Stimulated activated CD4-positive, alpha-beta T cell treated with anti-CD3 and anti-CD28 coated beads, Interleukin-1b, Interleukin-23, amount 100 ng/mL, for 48 hours (primary cell): ENCODE measurements around the gene GPLD1.
A peak's percentile ranks its signal among the peaks of the same experiment; 100 is the strongest.
"Not testable (repeated sequence)": the region's sequence is repeated elsewhere in the genome, so short reads cannot be mapped to it uniquely, and the experiment has no call there.

ENCODE experiments used
- DNase-seq: peaks from one replicate; pipeline ENCODE4 v3.0.0-alpha.2; 2020

Gene GPLD1

GRCh38 chr6:24408719-24409410, 80.5 kb downstream of the GPLD1 start:
- DNase-seq: no peak

- no peak for DNase-seq
Measured at GRCh38 chr6:24405262-24405661, 84.1 kb downstream of the GPLD1 start.

DNA sequence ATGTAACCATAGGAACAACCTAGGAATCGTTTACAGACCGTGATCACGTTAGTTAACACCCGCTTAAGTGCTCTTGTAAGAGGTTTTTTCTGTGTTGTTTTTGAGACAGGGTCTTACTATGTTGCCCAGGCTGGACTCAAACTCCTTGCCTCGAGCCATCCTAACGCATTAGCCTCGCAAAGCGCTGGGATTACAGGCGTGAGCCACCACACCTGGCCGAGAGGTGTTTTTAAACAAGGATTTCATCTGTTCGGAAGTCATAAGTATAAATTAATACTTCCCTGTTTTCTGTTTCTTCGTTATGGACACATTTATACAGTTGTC, 85.9 kb downstream of the GPLD1 start:
- DNase-seq: no peak

GRCh38 chr6:24402697-24403500, 86.5 kb downstream of the GPLD1 start, which contains the start of gene MRS2:
Gene MRS2 (plus strand): TSS chr6:24402936. CDS start chr6:24403047, 111 bp downstream.
- DNase-seq: peak; percentile 75

- no peak for DNase-seq
Measured at GRCh38 chr6:24401458-24401857, 87.9 kb downstream of the GPLD1 start.

DNA sequence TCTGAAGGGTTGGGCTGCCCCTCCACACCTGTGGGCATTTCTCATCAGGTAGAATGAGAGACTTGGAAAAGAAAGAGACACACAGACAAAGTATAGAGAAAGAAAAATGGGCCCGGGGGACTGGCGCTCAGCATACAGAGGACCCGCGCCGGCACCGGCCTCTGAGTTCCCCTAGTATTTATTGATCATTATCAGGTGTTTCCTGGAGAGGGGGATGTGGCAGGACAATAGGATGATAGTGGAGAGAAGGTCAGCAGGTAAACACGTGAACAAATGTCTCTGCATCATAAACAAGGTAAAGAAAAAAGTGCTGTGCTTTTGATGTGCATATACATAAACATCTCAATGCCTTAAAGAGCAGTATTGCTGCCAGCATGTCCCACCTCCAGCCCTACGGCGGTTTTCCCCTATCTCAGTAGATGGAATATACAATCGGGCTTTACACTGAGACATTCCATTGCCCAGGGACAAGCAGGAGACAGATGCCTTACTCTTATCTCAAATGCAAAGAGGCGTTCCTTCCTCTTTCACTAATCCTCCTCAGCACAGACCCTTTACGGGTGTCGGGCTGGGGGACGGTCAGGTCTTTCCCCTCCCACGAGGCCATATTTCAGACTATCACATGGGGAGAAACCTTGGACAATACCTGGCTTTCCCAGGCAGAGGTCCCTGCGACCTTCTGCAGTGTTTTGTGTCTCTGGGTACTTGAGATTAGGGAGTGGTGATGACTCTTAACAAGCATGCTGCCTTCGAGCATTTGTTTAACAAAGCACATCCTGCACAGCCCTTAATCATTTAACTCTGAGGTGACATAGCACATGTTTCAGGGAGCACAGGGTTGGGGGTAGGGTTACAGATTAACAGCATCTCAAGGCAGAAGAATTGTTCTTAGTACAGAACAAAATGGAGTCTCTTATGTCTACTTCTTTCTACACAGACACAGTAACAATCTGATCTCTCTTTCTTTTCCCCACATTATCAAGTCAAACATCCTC, 89.0 kb downstream of the GPLD1 start:
- not testable (repeated sequence) for DNase-seq

DNA sequence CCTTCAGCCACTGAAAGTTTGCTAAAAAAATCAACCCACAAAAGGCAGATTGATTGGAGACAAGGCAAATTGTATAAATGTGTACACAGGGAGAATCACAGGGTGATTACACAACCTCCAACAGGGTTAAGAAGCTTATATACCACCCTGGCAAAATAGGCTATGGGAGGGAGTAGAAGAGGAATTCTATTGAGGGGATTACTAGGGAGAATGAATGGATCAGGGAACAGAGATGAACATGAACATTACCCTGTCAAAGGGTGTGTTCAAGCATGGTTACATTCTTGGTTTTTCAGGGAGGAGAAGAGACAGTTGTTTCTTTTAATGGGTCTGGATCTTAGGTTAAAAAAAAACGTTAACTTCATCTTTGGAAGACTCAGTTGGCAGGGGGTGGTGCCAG, 91.7 kb downstream of the GPLD1 start:
- DNase-seq: no peak

GRCh38 chr6:24396824-24397223, 92.6 kb downstream of the GPLD1 start:
- no peak for DNase-seq

- no peak for DNase-seq
Measured at GRCh38 chr6:24394780-24395437, 94.5 kb downstream of the GPLD1 start.

DNA sequence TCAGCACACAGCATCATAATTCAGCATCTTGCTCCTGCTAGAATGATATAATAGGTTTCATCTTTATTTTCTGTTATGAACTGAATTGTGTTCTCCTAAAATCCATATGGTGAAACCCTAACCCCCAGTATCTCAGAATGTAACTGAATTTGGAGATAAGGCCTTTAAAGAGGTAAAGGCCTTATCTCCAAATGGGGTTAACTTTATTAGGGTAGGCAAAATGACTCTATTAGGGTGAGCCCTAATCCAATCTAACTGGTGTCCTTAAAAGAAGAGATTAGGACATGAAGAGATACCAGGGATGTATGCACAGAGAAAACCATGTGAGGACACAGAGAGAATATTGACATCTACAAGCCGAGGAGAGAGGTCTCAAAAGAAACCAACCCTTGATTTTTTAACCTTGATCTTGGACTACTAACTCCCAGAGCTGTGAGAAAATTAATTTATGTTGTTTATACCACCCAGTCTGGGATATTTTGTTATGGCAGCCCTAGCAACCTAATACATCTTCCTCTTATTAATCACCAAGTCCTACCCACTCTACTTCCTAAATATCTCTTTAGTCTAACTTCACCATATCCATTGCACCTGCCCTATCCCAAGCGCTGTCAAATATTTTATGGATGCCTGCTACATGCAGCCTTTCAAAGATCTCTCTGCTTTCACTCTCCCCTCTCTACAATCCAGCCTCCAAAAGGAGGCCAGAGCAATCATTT, 95.2 kb downstream of the GPLD1 start:
- DNase-seq: no peak

DNA sequence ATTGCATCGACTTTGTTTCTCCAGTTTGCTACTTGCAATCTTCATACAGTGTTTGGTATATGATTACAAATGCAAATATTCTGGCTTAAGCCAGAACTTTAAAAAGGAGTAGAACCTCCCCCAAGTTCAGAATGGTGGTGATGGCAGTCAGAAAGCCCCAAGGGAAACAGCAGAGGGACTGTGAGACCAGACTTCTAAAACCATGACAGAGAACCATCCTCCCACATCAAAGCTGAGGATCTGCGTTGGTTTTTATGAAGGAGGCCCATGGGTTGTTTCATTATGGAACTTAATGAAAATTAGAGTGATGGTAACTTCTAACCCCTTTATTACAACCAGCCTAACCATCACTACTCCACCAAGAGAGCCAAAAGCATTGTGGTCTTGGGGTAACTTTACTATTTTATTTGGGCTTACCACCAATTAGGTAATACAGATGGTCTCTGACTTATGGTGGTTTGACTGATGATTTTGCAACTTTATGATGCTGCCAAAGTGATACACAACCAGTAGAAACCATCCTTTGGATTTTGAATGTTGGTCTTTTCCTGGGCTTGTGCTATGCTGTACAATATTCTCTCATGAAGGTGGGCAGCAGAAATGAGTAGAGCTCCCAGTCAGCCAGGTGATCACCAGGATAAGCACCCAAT, 97.5 kb downstream of the GPLD1 start:
- DNase-seq: no peak

GRCh38 chr6:24391208-24391607, 98.2 kb downstream of the GPLD1 start:
- DNase-seq: no peak

DNA sequence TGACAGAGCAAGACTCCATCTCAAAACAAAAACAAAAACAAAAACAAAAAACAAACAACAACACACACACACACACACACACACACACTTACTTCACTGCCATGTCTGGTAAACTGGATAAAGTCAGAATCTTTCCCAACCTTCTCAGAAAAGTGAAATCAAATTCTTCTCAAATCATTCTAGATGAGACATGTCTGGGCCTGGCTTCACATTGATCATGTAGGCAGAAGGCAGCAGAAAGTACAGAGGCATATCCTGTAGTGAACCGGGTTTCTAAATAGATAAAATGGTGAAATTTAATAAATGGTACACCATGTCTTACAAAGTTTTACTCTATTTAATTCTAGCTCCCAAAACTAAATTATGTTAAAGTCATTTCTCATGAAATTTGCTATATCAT, 101.6 kb downstream of the GPLD1 start:
- DNase-seq: no peak

DNA sequence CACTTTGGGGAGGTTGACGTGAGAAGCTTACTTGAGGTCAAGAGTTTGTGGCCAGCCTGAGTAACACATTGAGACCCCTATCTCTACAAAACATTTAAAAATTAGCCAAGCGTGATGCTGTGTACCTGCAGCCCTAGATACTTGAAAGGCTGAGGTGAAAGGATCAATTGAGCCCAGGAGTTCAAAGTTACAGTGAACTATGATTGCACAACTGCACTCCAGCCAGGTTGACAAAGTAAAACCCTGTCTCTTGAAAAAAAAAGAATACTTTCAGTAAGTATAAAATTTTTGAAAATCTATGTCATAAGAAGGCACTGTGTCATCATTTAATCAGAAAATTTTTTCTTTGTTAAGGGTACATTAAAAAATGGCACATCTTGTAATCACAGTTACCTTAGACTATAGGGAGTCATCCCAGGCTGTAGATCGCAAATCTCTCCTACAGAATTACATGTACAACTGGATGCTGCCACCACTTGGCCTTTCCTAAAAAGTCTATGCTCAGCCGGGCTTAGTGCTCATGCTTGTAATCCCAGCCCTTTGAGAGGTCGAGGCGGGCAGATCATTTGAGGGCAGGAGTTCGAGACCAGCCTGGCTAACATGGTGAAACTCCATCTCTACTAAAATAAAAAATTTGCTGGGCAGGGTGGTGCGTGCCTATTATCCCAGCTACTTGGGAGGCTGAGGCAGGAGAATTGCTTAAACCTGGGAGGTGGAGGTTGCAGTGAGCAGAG, 103.7 kb downstream of the GPLD1 start:
- no peak for DNase-seq

- DNase-seq: not testable (repeated sequence)
Measured at GRCh38 chr6:24384369-24385130, 104.8 kb downstream of the GPLD1 start.

DNA sequence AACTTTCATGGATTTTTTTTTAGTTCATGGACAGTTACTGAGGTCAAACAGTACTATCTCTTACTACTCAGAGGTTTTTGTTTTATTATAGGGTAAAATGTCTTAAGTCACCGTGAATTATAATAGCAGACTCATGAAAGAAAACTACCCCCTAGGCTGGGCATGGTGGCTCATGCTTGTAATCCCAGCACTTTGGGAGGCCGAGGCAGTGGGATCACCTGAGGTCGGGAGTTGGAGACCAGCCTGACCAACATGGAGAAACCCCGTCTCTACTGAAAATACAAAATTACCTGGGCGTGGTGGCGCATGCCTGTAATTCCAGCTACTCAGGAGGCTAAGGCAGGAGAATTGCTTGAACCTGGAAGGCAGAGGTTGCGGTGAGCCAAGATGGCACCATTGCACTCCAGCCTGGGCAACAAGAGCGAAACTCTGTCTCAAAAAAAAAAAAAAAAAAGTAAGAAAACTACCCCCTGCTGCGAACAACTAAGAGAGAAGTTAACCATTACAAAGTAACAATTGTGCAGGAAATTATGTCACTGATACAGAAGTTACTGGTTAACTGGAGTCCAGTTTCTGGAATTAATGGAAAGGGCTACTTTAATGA, 106.4 kb downstream of the GPLD1 start:
- not testable (repeated sequence) for DNase-seq

DNA sequence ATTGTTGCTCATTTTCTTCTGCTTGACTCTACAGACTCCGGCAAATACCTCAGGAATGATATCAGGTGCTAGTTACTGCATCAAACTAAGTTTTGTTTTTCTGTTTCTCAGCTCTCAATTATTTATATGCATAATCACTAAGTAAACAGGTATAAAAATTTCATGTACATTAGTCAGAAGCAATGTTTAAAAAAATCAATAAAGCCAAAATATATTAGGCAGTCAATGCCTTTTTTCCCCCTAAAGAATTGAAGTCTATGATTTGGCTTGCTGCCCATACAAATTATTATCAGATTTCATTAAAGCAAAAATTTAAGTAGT, 107.2 kb downstream of the GPLD1 start:
- no peak for DNase-seq

GRCh38 chr6:24381476-24382219, 107.7 kb downstream of the GPLD1 start:
- no peak for DNase-seq
